Subcutaneous abdominal adipose tissue (tissue), 5 donors: ENCODE data around the gene ALDH1L1.
"Not testable (repeated sequence)": the region's sequence is repeated elsewhere in the genome, so short reads cannot be mapped to it uniquely, and the experiment has no call there.

ENCODE experiments used
- H3K27ac ChIP-seq: one replicate; pipeline ENCODE4 v1.7.0; 2013; ENCODE audit warnings: low read depth, mild to moderate bottlenecking, inconsistent platforms, low read length, moderate library complexity
- H3K27me3 ChIP-seq, 5 donors: one replicate each; pipeline ENCODE4 v1.7.0; 2013; ENCODE audit warnings: low read length in 5 of 5, inconsistent platforms in 1 of 5; ENCODE audit not compliant: control insufficient read depth in 5 of 5, insufficient read depth in 4 of 5
- H3K36me3 ChIP-seq, 5 donors: one replicate each; pipeline ENCODE4 v1.7.0; 2013; ENCODE audit warnings: low read length in 5 of 5; ENCODE audit not compliant: control insufficient read depth in 5 of 5, insufficient read depth in 5 of 5
- H3K4me1 ChIP-seq, 5 donors: one replicate each; pipeline ENCODE4 v1.7.0; 2013; ENCODE audit warnings: low read length in 5 of 5, mild to moderate bottlenecking in 3 of 5, moderate library complexity in 1 of 5; ENCODE audit not compliant: control insufficient read depth in 5 of 5, insufficient read depth in 5 of 5
- H3K4me3 ChIP-seq, 5 donors: one replicate each; pipeline ENCODE4 v1.7.0; 2013; ENCODE audit warnings: low read length in 5 of 5, low read depth in 1 of 5
- H3K9ac ChIP-seq, 5 donors: one replicate each; pipeline ENCODE4 v1.7.0; 2013; ENCODE audit warnings: low read length in 5 of 5, mild to moderate bottlenecking in 4 of 5, moderate library complexity in 3 of 5
- H3K9me3 ChIP-seq, 5 donors: one replicate each; pipeline ENCODE4 v1.7.0; 2013; ENCODE audit warnings: low read length in 5 of 5; ENCODE audit not compliant: control insufficient read depth in 5 of 5
- donor health status: healthy.
- donor health status: healthy.
- donor health status: healthy.
- donor health status: healthy.
- donor health status: healthy.

The ALDH1L1 gene

GRCh38 chr3:126092128-126092527 is 88.3 kb downstream of the ALDH1L1 start:
- H3K9ac ChIP-seq, H3K36me3 ChIP-seq, H3K4me1 ChIP-seq, H3K27ac ChIP-seq, H3K4me3 ChIP-seq, H3K27me3 ChIP-seq: not testable (repeated sequence)
- peaks cover 0 to 10% (median 3%) of the 10 kb centered on the region in 5 donors for H3K9me3 ChIP-seq

DNA sequence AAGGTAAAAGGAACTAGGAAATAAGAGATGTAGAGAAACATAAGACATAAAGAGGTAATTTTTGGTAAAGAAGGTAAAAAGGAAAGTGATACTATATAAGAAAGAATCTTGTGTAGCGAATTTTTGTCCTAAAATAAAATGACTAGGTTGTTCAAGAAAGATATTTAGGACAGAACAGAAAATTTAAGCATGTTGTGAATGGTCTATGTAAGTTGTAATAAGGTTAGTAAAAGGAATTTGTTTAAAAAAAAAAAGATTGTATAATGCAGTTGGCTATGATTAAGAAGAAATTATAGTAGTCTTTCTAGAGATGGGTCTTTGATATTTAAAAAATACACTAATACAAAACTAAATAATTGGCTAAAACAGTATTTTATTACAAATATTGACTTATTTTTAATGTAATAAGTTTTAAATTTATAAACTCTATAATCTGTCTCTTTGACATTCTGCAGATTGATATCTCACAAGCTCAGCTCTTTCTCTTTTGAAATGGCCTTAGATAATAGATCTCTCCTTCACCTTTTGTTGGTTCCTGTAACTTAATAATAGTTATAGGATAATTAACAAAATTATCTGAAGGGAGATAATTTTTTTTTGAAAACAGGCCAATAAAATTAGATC is 92.7 kb downstream of the ALDH1L1 start:
- H3K9me3 ChIP-seq = no peaks in the 10 kb centered on the region
- H3K4me3 ChIP-seq = no peak overlapping the region
- peaks cover 0 to 18% (median 16%) of the 10 kb centered on the region in 5 donors for H3K4me1 ChIP-seq
- no peak overlapping the region for H3K27ac ChIP-seq
- H3K9ac ChIP-seq = no peak overlapping the region
- H3K27me3 ChIP-seq = no peaks in the 10 kb centered on the region
- no peaks in the 10 kb centered on the region for H3K36me3 ChIP-seq

GRCh38 chr3:126085841-126086240 is 94.5 kb downstream of the ALDH1L1 start:
- Histone ChIP-seq H3K36me3 (no peaks in the 10 kb centered on the region), H3K9ac (no peak overlapping the region), H3K27me3 (no peaks in the 10 kb centered on the region), H3K4me1 (peaks cover 0 to 26% (median 22%) of the 10 kb centered on the region in 5 donors), H3K27ac (no peak overlapping the region), H3K9me3 (peaks cover 0 to 2% (median 0%) of the 10 kb centered on the region in 5 donors), H3K4me3 (no peak overlapping the region)

- Histone ChIP-seq H3K36me3 (no peaks in the 10 kb centered on the region), H3K4me1 (peaks cover 0 to 26% (median 22%) of the 10 kb centered on the region in 5 donors), H3K9me3 (peaks cover 0 to 2% (median 0%) of the 10 kb centered on the region in 5 donors), H3K27ac (no peak overlapping the region), H3K9ac (no peak overlapping the region), H3K27me3 (no peaks in the 10 kb centered on the region), H3K4me3 (no peak overlapping the region)
Observed at GRCh38 chr3:126085276-126085675, 95.1 kb downstream of the ALDH1L1 start.

DNA sequence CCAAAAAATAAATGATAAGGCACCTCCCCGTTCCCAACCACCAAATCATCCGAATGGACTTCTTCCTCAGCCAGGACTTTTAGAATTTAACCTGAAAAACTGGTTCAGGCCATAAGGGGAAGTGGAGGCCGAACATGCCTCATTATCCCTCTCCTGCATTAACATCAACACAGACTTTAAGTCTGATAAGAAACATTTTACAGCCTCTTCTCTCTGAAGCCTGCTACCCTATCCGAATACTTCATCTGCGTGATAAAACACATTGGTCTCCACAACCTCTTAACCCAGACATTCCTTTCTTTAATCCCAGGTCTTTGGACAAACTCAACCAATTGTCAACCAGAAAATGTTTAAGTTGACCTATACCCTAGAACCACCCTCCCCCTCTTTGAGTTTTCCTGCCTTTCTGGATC is 95.6 kb downstream of the ALDH1L1 start:
- peak overlapping the region in 4 of 5 donors; percentile 41 to 88 (median 70) for H3K9ac ChIP-seq
- peak overlapping the region; percentile 69 to 83 (median 78) for H3K4me3 ChIP-seq
- peak overlapping the region; percentile 44 for H3K27ac ChIP-seq
- H3K9me3 ChIP-seq = peaks cover 0 to 2% (median 0%) of the 10 kb centered on the region in 5 donors
- H3K4me1 ChIP-seq = peaks cover 0 to 26% (median 22%) of the 10 kb centered on the region in 5 donors
- no peaks in the 10 kb centered on the region for H3K27me3 ChIP-seq
- no peaks in the 10 kb centered on the region for H3K36me3 ChIP-seq

- H3K9ac ChIP-seq = peak within 1 kb of the TSS in 4 of 5 donors; percentile 70 to 88 (median 81)
- peaks cover 0 to 2% (median 0%) of the 10 kb centered on the region in 5 donors for H3K9me3 ChIP-seq
- peak within 1 kb of the TSS; percentile 44 for H3K27ac ChIP-seq
- no peaks in the 10 kb centered on the region for H3K36me3 ChIP-seq
- H3K4me3 ChIP-seq = peak within 1 kb of the TSS; percentile 69 to 83 (median 78)
- H3K4me1 ChIP-seq = peaks cover 0 to 26% (median 22%) of the 10 kb centered on the region in 5 donors
- no peaks in the 10 kb centered on the region for H3K27me3 ChIP-seq
Observed at GRCh38 chr3:126083913-126084767, 96.2 kb downstream of the ALDH1L1 start, which contains the start of gene SLC41A3. SLC41A3 (minus strand) TSS chr3:126084124; CDS start chr3:126068219, 15,905 bp downstream.

DNA sequence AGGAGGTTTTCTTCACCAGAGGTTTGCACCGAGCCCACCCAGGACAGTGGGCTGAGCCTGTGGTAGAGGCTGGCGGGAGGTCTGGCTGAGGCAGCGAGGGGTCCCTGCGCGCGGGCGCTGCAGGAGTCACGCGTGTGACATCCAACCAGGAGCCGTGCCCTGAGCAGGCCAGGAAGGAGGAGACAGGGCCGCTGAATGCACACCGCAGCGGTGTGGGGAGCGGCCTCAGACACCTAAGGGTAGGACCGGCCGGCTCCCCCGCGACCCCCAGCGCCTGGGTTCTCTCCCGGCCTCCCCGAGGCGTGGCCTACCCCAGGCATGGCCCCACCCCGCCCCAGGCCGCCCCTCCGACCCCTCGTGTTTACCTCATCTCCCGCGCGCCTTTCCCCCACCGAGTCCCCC is 96.9 kb downstream of the ALDH1L1 start:
- H3K27ac ChIP-seq = peak overlapping the region; percentile 44
- H3K27me3 ChIP-seq = no peaks in the 10 kb centered on the region
- peaks cover 0 to 2% (median 0%) of the 10 kb centered on the region in 5 donors for H3K9me3 ChIP-seq
- H3K9ac ChIP-seq = peak overlapping the region in 4 of 5 donors; percentile 70 to 88 (median 79)
- peak overlapping the region; percentile 35 to 83 (median 78) for H3K4me3 ChIP-seq
- H3K36me3 ChIP-seq = no peaks in the 10 kb centered on the region
- H3K4me1 ChIP-seq = peaks cover 0 to 26% (median 22%) of the 10 kb centered on the region in 5 donors

GRCh38 chr3:126083138-126083445 is 97.3 kb downstream of the ALDH1L1 start:
- H3K27ac ChIP-seq = peak overlapping the region; percentile 44
- H3K4me1 ChIP-seq = peaks cover 0 to 26% (median 22%) of the 10 kb centered on the region in 5 donors
- H3K36me3 ChIP-seq = no peaks in the 10 kb centered on the region
- peak overlapping the region in 4 of 5 donors; percentile 70 to 88 (median 79) for H3K9ac ChIP-seq
- no peaks in the 10 kb centered on the region for H3K27me3 ChIP-seq
- H3K9me3 ChIP-seq = peaks cover 0 to 2% (median 0%) of the 10 kb centered on the region in 5 donors
- H3K4me3 ChIP-seq = peak overlapping the region; percentile 35 to 83 (median 78)

DNA sequence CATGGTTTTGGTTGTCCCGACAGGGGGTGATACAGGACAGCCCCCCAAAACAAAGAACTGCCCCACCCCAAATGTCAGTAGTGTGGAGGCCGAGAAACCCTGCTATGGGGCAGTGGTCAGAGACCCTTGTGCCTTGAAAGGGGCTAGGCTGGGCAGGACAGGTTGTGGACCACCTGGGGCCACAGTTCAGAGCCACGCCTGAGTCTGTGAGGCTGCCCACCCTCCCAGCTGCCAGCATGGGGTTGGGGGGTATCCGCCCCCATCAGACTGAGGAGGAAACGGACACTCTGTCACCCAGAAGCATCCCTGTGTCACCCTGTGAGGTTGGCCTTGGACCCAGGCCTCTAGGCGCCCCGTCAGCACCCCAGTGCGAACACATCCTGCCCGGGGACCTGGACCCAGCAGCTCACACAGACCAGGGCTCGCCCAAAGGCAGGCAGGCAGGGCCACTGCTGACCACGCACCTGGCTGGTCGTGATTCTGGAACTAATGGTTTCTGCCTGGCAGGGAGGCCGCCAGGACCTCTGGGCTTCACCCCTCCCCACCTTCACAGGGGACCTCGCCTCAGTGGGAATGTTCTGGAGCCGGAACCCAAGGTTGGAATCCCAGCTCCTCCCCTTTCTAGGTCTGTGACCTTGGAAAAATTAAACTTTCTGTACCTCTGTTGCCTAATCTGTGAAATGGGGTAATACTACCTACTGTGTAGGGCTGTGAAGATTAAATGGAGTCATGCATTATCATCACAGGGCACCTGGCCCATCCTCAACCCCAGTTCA is 97.8 kb downstream of the ALDH1L1 start:
- H3K4me3 ChIP-seq = peak overlapping the region in 3 of 5 donors; percentile 78 to 82 (median 78)
- H3K9me3 ChIP-seq = peaks cover 0 to 2% (median 0%) of the 10 kb centered on the region in 5 donors
- H3K9ac ChIP-seq = peak overlapping the region in 3 of 5 donors; percentile 70 to 88 (median 78)
- H3K4me1 ChIP-seq = peaks cover 0 to 26% (median 22%) of the 10 kb centered on the region in 5 donors
- no peak overlapping the region for H3K27ac ChIP-seq
- H3K27me3 ChIP-seq = no peaks in the 10 kb centered on the region
- no peaks in the 10 kb centered on the region for H3K36me3 ChIP-seq
